GM23338 (cell line): ENCODE measurements around the gene IFITM10. TPM values are rescaled to one million over a fixed set of nuclear protein-coding genes. Genes with fewer than 3 reads are reported as not detected.

Source experiments
- ATAC-seq: fragments of 200-7000 bp; cut with Tn5 transposase; 3 replicates; pipeline ENCODE4 v1.9.1; 2020
- DNase-seq: peaks from one replicate; pipeline ENCODE4 v3.0.0-alpha.2; 2015; ENCODE audit warnings: low spot score
- H2AFZ ChIP-seq: fragments of 200-600 bp; sonication (generic); 2 replicates; pipeline ENCODE4 v1.8.0; 2016; ENCODE audit warnings: antibody characterized with exemption, mild to moderate bottlenecking, moderate library complexity
- H3F3A ChIP-seq: fragments of 200-600 bp; sonication (generic); replicated peaks from 2 replicates; pipeline ENCODE4 v1.8.0; 2017; ENCODE audit warnings: antibody characterized with exemption, mixed run types, low read depth
- H3K27ac ChIP-seq: fragments of 200-600 bp; sonication (generic); 2 replicates; pipeline ENCODE4 v1.6.1; 2016; ENCODE audit warnings: low read depth
- H3K27me3 ChIP-seq: fragments of 200-600 bp; sonication (generic); 2 replicates; pipeline ENCODE4 v1.8.0; 2016; ENCODE audit warnings: mild to moderate bottlenecking, mixed run types, moderate library complexity; ENCODE audit not compliant: insufficient read depth
- H3K36me3 ChIP-seq: fragments of 200-600 bp; sonication (generic); 2 replicates; pipeline ENCODE4 v1.8.0; 2016; ENCODE audit warnings: mild to moderate bottlenecking; ENCODE audit not compliant: insufficient read depth
- H3K4me1 ChIP-seq: fragments of 200-600 bp; sonication (generic); 2 replicates; pipeline ENCODE4 v1.8.0; 2016; ENCODE audit warnings: mild to moderate bottlenecking, moderate library complexity; ENCODE audit not compliant: insufficient read depth
- H3K4me2 ChIP-seq: fragments of 200-600 bp; sonication (generic); 2 replicates; pipeline ENCODE4 v1.7.1; 2017; ENCODE audit warnings: mixed run types
- H3K4me3 ChIP-seq: fragments of 200-600 bp; sonication (generic); 2 replicates; pipeline ENCODE4 v1.6.1; 2016; ENCODE audit warnings: mixed run types
- H3K79me2 ChIP-seq: fragments of 200-600 bp; sonication (generic); replicated peaks from 2 replicates; pipeline ENCODE4 v1.8.0; 2017; ENCODE audit warnings: mild to moderate bottlenecking; ENCODE audit not compliant: insufficient read depth
- H3K9me2 ChIP-seq: fragments of 200-600 bp; sonication (generic); 2 replicates; pipeline ENCODE4 v1.8.0; 2017; ENCODE audit not compliant: insufficient read depth
- H4K20me1 ChIP-seq: fragments of 200-600 bp; sonication (generic); replicated peaks from 2 replicates; pipeline ENCODE4 v1.8.0; 2017; ENCODE audit warnings: mild to moderate bottlenecking; ENCODE audit not compliant: insufficient read depth
- H3K27ac Mint-ChIP-seq: 2 replicates; pipeline ENCODE4 v1.8.0; 2020; ENCODE audit warnings: inconsistent platforms, mild to moderate bottlenecking, moderate library complexity, mixed read lengths
- H3K27me3 Mint-ChIP-seq: 3 replicates; pipeline ENCODE4 v1.8.0; 2022; ENCODE audit warnings: low read depth, mild to moderate bottlenecking, moderate library complexity, mixed read lengths, inconsistent platforms; ENCODE audit not compliant: insufficient read depth, poor library complexity
- H3K36me3 Mint-ChIP-seq: 3 replicates; pipeline ENCODE4 v1.8.0; 2021; ENCODE audit warnings: low read depth, mild to moderate bottlenecking, inconsistent platforms, moderate library complexity, mixed read lengths
- H3K4me1 Mint-ChIP-seq: 3 replicates; pipeline ENCODE4 v1.8.0; 2020; ENCODE audit warnings: mild to moderate bottlenecking, inconsistent platforms, mixed read lengths
- H3K4me3 Mint-ChIP-seq: 3 replicates; pipeline ENCODE4 v1.8.0; 2021; ENCODE audit warnings: moderate library complexity, mild to moderate bottlenecking, inconsistent platforms, mixed read lengths
- H3K9me3 Mint-ChIP-seq: 3 replicates; pipeline ENCODE4 v1.8.0; 2020; ENCODE audit warnings: moderate library complexity, mild to moderate bottlenecking, inconsistent platforms, mixed read lengths
- JUNB ChIP-seq: IDR thresholded peaks from one replicate; pipeline ENCODE4 v1.6.1; 2016; ENCODE audit warnings: antibody characterized with exemption; ENCODE audit not compliant: unreplicated experiment
- NANOG ChIP-seq: IDR thresholded peaks from 2 replicates; pipeline ENCODE4 v1.6.1; 2016; ENCODE audit warnings: antibody characterized with exemption, borderline replicate concordance
- STAT1 ChIP-seq: IDR thresholded peaks from one replicate; pipeline ENCODE4 v1.6.1; 2016; ENCODE audit warnings: antibody characterized with exemption; ENCODE audit not compliant: unreplicated experiment
- ZNF331 ChIP-seq: fragments of 250-450 bp; sonication (Bioruptor Pico); IDR thresholded peaks from 2 replicates; pipeline ENCODE4 v1.5.0; 2020; ENCODE audit warnings: low read depth, mild to moderate bottlenecking, moderate library complexity
- polyA plus RNA-seq: library from polyadenylated mRNA; unstranded; fragments of >200 nt; fragmentation: Nextera tagmentation; extraction: Ambion mirVana; gene quantifications from 2 replicates; pipeline ENCODE4 v1.2.1, GENCODE V29; 2016
- total RNA-seq: library from RNA; depleted of rRNA; stranded (reverse); fragments of >200 nt; shearing (Covaris generic); gene quantifications from 2 replicates; pipeline ENCODE4 v1.2.3, GENCODE V29; 2014
- TF ChIP-seq, protein P1 (sequence below): IDR thresholded peaks from one replicate; pipeline ENCODE4 v1.6.1; 2018; ENCODE audit warnings: antibody characterized with exemption; ENCODE audit not compliant: unreplicated experiment
- TF ChIP-seq, protein P2 (sequence below): fragments of 250-450 bp; sonication (Bioruptor Pico); IDR thresholded peaks from 2 replicates; pipeline ENCODE4 v1.5.0; 2020; ENCODE audit warnings: mild to moderate bottlenecking, moderate library complexity

IFITM10 gene
- total and polyA plus RNA-seq, 2 experiments from 2014 or later = 0.06 TPM; not detected in 1

DNA sequence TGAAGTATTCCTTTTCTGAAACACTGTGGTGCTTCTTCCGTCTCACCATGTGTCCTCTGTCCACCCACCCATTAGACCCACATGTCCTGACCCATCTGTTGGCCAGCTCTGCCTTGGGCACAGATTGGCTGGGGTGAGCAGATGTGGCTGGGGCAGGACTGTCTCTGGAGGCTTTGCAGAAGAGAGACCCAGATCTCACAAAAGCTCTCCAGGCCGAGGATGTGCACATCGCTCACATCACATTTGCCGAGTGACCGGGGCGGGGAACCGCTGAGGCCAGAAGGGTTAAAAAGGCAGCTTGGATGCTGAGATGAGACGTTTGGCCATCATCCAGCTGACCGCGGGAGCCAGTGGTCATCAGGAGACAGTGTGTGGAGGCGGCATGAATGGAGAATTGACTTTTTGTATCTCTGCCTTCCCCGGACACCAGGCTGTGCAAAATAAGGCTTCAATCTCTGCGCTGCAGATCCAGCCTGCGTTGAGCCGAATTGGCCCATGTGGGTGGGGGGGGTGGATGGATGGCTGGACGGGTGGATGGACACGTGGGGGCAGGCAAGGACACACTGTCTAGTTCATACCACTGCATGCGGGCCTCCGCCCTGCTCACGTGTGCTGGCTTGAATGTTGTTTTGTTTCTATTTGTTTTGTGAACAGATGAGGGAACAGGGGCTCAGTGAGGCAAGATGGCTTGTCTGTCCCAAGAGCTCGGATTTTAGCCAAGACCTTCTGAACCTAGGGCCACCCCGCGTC lies 6.1 kb downstream of the IFITM10 start:
- DNase-seq (no peak), ATAC-seq (no peak)
- Histone ChIP-seq H3K79me2 (no peaks in the 10 kb centered on the region), H3F3A (peaks cover 9% of the 10 kb centered on the region; the same call in 1 of the 2 replicates), H3K9me2 (0 out of 2 replicates have a peak, but pooled peaks cover 6% of the 10 kb centered on the region), H3K36me3 (no peaks in the 10 kb centered on the region), H3K27me3 (peaks cover 23% of the 10 kb centered on the region), H4K20me1 (no peaks in the 10 kb centered on the region), H2AFZ (no peak overlapping the region), H3K4me3 (no peak overlapping the region), H3K4me2 (no peak overlapping the region), H3K27ac (no peak overlapping the region), H3K4me1 (no peaks in the 10 kb centered on the region)
- Mint-ChIP-seq H3K27ac (no peak overlapping the region), H3K4me1 (no peaks in the 10 kb centered on the region), H3K27me3 (peaks cover 33% of the 10 kb centered on the region), H3K36me3 (peaks cover 2% of the 10 kb centered on the region; the same call in 2 of the 3 replicates), H3K4me3 (no peak overlapping the region), H3K9me3 (peaks cover 9% of the 10 kb centered on the region)
- TF ChIP-seq, protein P1, sequence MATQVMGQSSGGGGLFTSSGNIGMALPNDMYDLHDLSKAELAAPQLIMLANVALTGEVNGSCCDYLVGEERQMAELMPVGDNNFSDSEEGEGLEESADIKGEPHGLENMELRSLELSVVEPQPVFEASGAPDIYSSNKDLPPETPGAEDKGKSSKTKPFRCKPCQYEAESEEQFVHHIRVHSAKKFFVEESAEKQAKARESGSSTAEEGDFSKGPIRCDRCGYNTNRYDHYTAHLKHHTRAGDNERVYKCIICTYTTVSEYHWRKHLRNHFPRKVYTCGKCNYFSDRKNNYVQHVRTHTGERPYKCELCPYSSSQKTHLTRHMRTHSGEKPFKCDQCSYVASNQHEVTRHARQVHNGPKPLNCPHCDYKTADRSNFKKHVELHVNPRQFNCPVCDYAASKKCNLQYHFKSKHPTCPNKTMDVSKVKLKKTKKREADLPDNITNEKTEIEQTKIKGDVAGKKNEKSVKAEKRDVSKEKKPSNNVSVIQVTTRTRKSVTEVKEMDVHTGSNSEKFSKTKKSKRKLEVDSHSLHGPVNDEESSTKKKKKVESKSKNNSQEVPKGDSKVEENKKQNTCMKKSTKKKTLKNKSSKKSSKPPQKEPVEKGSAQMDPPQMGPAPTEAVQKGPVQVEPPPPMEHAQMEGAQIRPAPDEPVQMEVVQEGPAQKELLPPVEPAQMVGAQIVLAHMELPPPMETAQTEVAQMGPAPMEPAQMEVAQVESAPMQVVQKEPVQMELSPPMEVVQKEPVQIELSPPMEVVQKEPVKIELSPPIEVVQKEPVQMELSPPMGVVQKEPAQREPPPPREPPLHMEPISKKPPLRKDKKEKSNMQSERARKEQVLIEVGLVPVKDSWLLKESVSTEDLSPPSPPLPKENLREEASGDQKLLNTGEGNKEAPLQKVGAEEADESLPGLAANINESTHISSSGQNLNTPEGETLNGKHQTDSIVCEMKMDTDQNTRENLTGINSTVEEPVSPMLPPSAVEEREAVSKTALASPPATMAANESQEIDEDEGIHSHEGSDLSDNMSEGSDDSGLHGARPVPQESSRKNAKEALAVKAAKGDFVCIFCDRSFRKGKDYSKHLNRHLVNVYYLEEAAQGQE = no peak
- TF ChIP-seq JUNB (no peak), NANOG (no peak), STAT1 (no peak), ZNF331 (no peak)
- TF ChIP-seq, protein P2, sequence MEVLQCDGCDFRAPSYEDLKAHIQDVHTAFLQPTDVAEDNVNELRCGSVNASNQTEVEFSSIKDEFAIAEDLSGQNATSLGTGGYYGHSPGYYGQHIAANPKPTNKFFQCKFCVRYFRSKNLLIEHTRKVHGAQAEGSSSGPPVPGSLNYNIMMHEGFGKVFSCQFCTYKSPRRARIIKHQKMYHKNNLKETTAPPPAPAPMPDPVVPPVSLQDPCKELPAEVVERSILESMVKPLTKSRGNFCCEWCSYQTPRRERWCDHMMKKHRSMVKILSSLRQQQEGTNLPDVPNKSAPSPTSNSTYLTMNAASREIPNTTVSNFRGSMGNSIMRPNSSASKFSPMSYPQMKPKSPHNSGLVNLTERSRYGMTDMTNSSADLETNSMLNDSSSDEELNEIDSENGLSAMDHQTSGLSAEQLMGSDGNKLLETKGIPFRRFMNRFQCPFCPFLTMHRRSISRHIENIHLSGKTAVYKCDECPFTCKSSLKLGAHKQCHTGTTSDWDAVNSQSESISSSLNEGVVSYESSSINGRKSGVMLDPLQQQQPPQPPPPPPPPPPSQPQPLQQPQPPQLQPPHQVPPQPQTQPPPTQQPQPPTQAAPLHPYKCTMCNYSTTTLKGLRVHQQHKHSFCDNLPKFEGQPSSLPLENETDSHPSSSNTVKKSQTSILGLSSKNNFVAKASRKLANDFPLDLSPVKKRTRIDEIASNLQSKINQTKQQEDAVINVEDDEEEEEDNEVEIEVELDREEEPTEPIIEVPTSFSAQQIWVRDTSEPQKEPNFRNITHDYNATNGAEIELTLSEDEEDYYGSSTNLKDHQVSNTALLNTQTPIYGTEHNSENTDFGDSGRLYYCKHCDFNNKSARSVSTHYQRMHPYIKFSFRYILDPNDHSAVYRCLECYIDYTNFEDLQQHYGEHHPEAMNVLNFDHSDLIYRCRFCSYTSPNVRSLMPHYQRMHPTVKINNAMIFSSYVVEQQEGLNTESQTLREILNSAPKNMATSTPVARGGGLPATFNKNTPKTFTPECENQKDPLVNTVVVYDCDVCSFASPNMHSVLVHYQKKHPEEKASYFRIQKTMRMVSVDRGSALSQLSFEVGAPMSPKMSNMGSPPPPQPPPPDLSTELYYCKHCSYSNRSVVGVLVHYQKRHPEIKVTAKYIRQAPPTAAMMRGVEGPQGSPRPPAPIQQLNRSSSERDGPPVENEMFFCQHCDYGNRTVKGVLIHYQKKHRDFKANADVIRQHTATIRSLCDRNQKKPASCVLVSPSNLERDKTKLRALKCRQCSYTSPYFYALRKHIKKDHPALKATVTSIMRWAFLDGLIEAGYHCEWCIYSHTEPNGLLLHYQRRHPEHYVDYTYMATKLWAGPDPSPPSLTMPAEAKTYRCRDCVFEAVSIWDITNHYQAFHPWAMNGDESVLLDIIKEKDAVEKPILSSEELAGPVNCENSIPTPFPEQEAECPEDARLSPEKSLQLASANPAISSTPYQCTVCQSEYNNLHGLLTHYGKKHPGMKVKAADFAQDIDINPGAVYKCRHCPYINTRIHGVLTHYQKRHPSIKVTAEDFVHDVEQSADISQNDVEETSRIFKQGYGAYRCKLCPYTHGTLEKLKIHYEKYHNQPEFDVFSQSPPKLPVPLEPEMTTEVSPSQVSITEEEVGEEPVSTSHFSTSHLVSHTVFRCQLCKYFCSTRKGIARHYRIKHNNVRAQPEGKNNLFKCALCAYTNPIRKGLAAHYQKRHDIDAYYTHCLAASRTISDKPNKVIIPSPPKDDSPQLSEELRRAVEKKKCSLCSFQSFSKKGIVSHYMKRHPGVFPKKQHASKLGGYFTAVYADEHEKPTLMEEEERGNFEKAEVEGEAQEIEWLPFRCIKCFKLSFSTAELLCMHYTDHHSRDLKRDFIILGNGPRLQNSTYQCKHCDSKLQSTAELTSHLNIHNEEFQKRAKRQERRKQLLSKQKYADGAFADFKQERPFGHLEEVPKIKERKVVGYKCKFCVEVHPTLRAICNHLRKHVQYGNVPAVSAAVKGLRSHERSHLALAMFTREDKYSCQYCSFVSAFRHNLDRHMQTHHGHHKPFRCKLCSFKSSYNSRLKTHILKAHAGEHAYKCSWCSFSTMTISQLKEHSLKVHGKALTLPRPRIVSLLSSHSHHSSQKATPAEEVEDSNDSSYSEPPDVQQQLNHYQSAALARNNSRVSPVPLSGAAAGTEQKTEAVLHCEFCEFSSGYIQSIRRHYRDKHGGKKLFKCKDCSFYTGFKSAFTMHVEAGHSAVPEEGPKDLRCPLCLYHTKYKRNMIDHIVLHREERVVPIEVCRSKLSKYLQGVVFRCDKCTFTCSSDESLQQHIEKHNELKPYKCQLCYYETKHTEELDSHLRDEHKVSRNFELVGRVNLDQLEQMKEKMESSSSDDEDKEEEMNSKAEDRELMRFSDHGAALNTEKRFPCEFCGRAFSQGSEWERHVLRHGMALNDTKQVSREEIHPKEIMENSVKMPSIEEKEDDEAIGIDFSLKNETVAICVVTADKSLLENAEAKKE (CRISPR knock-in tag) = no peak
